Neural cell (in vitro differentiated cells): ENCODE data around the gene ITGB6.

Source experiments
- CTCF ChIP-seq: fragments of 450-650 bp; IDR thresholded peaks from 2 replicates; pipeline ENCODE4 v1.5.1; 2014; ENCODE audit warnings: antibody characterized with exemption, mild to moderate bottlenecking, moderate library complexity; ENCODE audit not compliant: poor library complexity, severe bottlenecking
- EP300 ChIP-seq: fragments of 450-650 bp; conservative IDR thresholded peaks from 2 replicates; pipeline ENCODE4 v1.6.1; 2014; ENCODE audit warnings: antibody characterized with exemption, mild to moderate bottlenecking, moderate library complexity; ENCODE audit not compliant: poor library complexity, severe bottlenecking
- RAD21 ChIP-seq: fragments of 450-650 bp; conservative IDR thresholded peaks from 2 replicates; pipeline ENCODE4 v1.6.1; 2014; ENCODE audit warnings: antibody characterized with exemption, mild to moderate bottlenecking, moderate library complexity

GRCh38 chr2:160208655-160209515 lies 8.8 kb upstream of the ITGB6 start:
- TF ChIP-seq EP300 (no peak), CTCF (no peak), RAD21 (no peak)
